Measurements from ENCODE around the gene SLC35E2B.
A peak's percentile ranks its signal among the peaks of the same experiment; 100 is the strongest.

SLC35E2B gene

DNA sequence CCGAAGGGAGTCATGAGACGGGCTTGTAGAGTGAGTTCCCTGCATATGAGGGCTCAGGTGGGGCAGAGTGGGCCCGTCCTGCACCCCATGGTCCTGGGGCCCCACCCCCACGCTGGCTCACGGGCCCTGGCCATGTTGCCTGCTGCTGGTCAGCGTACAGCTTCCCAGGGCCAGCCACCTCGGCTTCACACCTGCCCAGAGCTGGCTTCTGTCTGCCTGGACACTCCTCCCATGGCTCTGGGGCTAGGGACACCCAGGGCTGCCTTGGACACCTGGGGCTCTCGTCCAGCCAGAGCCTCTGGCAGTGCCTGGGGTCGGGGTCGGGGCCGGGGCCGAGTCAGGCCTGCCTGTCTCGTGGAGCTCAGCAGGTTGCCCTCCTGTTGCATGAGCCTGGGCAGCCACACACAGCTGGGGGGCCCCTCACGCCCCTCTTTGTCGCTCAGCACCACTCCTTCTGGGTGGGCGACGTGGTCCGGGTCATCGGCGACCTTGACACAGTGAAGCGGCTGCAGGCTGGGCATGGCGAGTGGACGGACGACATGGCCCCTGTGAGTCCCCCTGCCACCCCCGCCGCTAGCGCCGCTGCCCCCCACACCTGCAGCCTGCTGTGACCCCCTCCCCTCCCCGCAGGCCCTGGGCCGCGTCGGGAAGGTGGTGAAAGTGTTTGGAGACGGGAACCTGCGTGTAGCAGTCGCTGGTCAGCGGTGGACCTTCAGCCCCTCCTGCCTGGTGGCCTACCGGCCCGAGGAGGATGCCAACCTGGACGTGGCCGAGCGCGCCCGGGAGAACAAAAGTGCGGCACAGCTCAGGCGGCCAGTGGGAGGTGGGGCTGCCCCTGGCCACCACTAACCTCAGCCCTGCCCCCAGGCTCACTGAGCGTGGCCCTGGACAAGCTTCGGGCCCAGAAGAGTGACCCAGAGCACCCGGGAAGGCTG is 66.1 kb downstream of the SLC35E2B start:
- no peak for DNase-seq (ENCODE audit: low read depth in 2 of 2, low spot score in 1 of 2)

GRCh38 chr1:1625824-1626206 is 66.8 kb downstream of the SLC35E2B start:
- no peak for DNase-seq (ENCODE audit: low read depth in 2 of 2, low spot score in 1 of 2)

DNA sequence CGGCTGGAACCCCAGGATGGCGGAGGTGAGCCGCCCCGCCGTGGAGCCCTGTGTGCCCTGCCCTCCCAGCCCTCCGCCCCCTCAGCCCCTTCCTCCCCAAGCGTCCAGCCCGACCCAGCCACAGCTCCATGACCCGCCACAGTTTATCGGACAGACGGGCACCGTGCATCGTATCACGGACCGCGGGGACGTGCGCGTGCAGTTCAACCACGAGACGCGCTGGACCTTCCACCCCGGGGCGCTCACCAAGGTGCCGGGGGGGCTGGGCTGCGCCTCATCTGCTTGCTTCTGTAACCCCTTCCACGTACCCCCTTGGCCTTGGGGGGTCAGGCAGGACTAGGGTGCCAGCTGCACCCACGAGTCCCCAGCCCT is 67.2 kb downstream of the SLC35E2B start:
- no peak for DNase-seq (ENCODE audit: low read depth in 2 of 2, low spot score in 1 of 2)

- no peak for DNase-seq (ENCODE audit: low read depth in 2 of 2, low spot score in 1 of 2)
Measured at GRCh38 chr1:1624443-1625403, 67.9 kb downstream of the SLC35E2B start.

DNA sequence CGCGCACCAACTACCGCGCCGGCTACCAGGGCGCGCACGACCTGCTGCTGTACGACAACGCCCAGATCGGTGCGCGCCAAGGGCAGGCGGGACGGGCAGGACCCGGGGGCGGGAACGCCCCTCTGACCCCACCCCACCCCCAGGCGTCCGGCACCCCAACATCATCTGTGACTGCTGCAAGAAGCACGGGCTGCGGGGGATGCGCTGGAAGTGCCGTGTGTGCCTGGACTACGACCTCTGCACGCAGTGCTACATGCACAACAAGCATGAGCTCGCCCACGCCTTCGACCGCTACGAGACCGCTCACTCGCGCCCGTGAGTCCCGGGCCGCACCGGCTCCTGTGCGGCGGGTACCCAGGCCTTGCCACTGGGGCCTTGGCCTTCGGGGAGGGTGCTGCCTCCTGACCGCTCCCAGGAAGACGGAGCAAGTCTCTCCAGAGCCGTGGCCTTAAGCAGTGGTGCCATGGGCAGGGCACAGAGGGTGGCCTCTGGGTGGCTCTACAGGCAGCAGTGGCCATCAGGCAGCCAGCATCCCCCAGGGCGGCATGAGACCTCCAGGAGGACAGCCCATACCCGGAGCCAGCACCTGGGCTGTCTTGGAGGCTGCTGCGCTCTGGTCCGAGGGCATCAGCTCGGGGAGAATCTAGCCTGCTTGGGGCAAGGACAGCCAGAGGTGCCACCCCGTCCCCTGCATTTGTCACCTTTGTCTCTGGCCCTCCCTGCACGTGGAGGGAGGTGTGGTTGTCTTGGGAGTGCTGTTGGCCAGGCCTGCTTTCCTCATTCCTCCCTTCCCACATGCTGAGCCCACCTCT is 68.8 kb downstream of the SLC35E2B start:
- DNase-seq (ENCODE audit: low read depth in 2 of 2, low spot score in 1 of 2): no peak

DNA sequence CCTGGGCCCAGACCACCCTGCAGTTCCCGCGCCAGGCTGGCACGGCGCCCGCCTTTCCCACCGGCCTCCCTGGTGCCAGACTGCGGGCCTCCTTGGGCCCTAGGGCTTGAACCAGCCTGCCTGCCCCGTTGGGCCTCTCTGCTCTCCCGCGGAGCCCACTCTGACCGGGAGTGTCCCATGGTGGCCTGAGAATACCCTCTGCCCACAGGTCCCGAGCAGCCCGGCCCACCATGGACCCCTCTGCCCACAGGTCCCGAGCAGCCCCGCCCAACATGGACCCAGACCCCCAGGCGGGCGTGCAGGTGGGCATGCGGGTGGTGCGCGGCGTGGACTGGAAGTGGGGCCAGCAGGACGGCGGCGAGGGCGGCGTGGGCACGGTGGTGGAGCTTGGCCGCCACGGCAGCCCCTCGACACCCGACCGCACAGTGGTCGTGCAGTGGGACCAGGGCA is 69.4 kb downstream of the SLC35E2B start:
- no peak for DNase-seq (ENCODE audit: low read depth in 2 of 2, low spot score in 1 of 2)

- no peak for DNase-seq (ENCODE audit: low read depth in 2 of 2, low spot score in 1 of 2)
Measured at GRCh38 chr1:1622788-1623094, 69.9 kb downstream of the SLC35E2B start.

DNA sequence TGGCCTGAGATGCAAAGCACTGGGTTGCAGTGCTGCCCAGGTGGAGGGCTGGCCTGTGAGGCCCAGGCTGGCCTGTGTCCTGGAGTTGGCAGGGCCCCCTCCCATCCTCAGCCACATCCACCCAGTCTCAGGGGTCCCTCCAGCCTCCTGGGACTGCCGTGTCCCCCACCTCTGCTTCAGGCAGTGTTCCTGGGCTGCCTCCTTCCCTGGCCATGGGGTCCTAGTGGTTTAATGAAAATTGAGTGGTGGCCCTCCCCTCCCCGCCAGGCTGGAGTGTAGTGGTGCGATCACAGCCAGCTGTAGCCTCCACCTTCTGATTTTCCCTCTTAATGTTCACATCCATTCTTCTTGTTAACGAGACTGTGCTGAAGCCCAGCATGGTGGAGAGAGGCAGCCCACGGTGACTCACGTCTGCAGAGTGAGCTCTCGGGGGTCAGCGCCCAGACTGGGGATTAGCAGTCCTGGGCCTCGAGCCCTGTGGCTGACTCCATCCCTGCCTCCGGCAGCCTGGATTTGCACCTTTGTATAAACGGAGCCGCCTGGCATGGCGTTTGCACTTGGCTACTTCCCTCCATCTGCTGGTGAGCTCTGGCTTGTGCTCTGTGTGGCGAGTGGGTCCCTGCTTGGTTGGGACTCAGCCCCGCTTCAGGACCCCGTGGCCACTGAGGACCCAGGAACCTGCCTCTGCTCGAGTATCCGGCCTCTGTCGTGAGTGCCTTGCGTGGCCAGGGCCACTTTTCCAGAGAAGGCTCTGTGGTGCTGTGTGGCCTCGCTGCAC is 70.4 kb downstream of the SLC35E2B start:
- DNase-seq (ENCODE audit: low read depth in 2 of 2, low spot score in 1 of 2): no peak

- DNase-seq (ENCODE audit: low read depth in 2 of 2, low spot score in 1 of 2): no peak
Measured at GRCh38 chr1:1621173-1622009, 71.2 kb downstream of the SLC35E2B start.

GRCh38 chr1:1620433-1621139 is 72.0 kb downstream of the SLC35E2B start:
- no peak for DNase-seq (ENCODE audit: low read depth in 2 of 2, low spot score in 1 of 2)

DNA sequence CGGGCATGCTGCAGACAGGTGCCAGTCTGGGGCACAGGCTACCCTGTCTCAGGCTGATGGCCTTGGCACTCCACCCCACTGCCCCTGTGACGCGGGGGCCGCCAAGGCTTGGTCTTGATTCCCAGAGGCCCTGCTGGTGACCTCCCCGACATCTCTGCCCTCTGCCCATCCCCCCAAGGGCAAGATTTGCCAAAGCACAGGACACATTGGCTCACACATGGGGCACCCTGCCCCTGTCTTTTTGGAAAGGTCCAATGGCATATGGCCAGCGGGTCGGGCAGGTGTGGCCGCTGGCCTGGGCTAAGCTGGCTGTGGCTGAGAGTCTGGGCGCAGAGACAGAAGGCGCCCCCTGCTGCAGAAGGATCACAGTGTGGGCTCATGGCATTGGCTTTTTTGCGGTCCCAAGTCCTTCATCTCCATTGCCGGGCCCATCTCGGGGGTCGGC is 72.7 kb downstream of the SLC35E2B start:
- DNase-seq (ENCODE audit: low read depth in 2 of 2, low spot score in 1 of 2): no peak

DNA sequence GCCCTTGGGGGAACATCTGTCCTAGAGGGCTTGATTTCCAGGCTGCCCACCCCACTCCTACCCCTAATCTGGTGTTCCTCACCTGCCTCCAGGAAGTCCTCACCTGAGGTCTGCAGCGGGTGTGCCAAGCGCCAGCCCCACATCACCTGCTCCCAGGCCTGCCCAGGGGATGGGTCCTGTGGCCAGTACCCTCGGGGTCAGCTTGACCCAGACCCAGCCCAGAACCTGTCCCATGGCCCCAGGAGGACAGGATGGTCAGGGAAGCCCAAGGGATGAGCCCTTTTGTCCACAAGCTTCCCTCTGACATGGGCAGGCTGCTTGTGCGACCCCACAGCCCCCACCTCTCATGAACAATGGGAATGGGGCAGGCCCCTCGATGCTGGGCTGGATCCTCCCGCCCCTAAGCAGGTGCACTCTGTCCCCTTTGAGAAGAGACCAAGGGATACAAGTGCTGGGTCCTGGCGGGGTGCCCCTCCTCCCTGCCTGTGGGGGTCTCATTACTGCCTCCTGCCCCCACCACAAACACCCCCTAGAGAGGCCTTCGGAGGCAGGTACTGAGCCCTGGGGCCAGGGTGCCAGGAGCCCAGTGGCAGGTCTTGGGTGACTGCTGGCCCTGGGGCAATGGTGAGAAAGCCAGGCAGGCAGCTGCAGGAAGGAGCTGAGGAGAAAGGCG is 74.1 kb downstream of the SLC35E2B start:
- DNase-seq (ENCODE audit: low read depth in 2 of 2, low spot score in 1 of 2): no peak

- no peak for DNase-seq (ENCODE audit: low read depth in 2 of 2, low spot score in 1 of 2)
Measured at GRCh38 chr1:1617925-1618324, 74.7 kb downstream of the SLC35E2B start.

DNA sequence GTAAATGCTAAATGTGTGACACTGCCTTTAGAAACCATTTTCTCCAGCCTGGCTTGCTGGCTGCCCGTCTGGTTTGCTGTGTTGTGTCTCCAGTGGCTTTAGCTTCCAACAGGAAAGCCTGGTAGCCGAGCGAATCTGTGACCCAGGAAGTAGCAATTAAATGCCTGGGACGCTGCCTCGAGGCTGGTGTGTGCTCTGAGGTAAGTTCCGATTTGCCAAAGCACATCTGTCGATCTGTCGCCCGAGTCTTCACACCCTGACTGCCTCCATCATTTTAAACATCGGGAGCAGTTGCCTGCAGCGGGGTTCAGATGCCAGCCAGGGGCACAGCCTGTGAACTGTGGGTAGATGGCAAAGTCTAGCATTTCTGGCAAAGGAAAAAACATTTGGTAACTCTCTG is 75.1 kb downstream of the SLC35E2B start:
- DNase-seq (ENCODE audit: low read depth in 2 of 2, low spot score in 1 of 2): no peak

DNA sequence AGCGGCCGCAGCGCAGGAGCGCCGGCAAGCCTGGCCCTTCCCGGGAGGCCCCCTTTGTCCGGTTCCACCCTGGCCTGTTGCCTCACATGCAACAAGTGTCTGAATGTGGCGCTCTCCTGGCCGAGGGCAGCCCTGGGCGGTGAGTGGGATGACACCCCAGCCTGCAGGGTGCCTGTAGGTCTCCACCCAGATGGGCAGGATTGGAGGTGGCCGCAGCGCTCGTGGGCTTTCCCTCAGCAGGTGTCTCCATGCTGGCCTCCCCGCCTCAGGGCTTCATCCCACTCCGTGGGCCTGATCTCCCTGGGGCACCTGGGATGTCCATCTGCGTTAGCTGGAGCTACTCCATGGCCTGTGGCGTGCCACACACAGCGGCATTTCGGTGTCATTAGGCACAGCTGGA is 75.8 kb downstream of the SLC35E2B start:
- no peak for DNase-seq (ENCODE audit: low read depth in 2 of 2, low spot score in 1 of 2)

- DNase-seq (ENCODE audit: low read depth in 2 of 2, low spot score in 1 of 2): no peak
Measured at GRCh38 chr1:1616045-1616790, 76.4 kb downstream of the SLC35E2B start.

DNA sequence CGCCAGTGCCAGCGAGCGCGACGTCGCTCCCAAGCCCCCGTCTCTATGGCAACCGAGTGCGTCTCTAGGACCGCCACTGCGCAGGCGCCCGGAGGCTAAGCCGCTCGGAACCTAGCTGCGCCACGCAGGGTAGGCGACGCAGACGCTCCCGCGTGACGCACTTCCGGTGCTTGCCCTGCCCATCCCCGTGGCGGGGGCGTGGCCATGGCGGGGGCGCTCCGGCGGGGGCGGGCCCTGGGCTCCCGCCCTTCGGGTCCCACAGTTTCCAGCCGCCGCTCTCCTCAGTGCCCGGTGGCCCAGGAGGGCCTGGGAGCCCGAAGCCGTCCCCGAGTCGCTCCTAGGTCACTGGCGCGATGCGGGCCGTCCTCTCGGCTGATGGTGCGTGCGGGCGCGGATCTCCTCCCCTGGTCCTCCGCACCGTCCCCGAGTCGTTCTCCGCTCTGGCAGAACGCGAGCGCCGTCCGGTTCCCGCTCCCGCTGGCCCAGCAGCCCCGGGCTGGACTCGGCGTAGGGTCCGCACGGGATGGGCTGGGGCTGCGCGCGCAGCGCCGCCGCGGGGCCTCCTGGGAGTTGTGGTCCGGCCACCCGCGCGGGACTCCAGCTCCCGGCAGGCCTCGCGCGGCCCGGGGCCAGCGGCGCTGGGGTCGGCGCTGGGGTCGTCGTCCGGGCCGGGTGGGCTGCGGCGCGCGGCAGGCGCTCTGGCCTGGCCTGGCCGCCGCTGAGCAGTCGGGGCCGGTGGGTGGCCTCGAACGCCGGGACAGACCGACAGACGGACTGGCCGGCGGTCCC is 77.1 kb downstream of the SLC35E2B start, which contains the start of gene MIB2:
Gene MIB2, plus strand, starts transcription at position 245 of the 789 bp plus-strand sequence. CDS start 7,953 bp downstream, outside the sequence.
- peak; percentile 89 to 95 for DNase-seq (ENCODE audit: low read depth in 2 of 2, low spot score in 1 of 2)
